Measurements from ENCODE around the gene TLL1.

TLL1 gene

DNA sequence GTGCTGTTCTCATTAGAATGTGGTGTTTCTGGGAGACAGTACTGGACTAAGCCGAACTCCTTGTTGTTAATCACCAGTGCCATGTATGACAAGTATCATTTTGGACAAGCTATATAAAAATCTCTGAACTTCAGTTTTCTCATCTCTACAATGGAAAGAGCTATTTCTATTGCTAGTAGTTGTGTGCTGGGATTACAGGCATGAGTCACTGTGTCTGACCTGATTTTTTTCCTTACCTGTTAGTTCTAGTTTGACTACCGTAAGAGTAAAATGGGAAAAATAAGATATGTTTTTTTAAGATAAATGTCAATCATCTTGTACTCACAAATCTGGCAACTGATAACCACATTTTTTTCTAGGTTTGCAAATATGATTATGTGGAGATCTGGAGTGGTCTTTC, 192.3 kb downstream of the TLL1 start:
- Histone ChIP-seq H3K9me2 (replicated peaks; ENCODE audit: control insufficient read depth, low read length) (no peaks in the 10 kb centered on the region), H3F3A (ENCODE audit: control insufficient read depth, insufficient read depth) (no peaks in the 10 kb centered on the region), H3K4me1 (ENCODE audit: control insufficient read depth, low read length) (no peaks in the 10 kb centered on the region), H3K36me3 (ENCODE audit: control insufficient read depth, low read length) (no peaks in the 10 kb centered on the region), H3K4me3 (ENCODE audit: low read length) (no peak overlapping the region), H3K9me3 (ENCODE audit: control insufficient read depth, insufficient read depth, low read length) (no peaks in the 10 kb centered on the region), H4K20me1 (ENCODE audit: control insufficient read depth, insufficient read depth, low read depth, low read length) (no peaks in the 10 kb centered on the region), H3K27ac (ENCODE audit: low read depth, low read length) (no peak overlapping the region), H3K79me2 (ENCODE audit: control insufficient read depth, low read length) (no peaks in the 10 kb centered on the region), H3K4me2 (ENCODE audit: low read length) (no peak overlapping the region), H3K27me3 (ENCODE audit: control insufficient read depth, low read length) (no peaks in the 10 kb centered on the region)
- no peak for TF ChIP-seq EZH2phosphoT487 (IDR thresholded peaks at IDR 0.05; ENCODE audit: borderline replicate concordance, low read length)
- TF ChIP-seq, protein P1, sequence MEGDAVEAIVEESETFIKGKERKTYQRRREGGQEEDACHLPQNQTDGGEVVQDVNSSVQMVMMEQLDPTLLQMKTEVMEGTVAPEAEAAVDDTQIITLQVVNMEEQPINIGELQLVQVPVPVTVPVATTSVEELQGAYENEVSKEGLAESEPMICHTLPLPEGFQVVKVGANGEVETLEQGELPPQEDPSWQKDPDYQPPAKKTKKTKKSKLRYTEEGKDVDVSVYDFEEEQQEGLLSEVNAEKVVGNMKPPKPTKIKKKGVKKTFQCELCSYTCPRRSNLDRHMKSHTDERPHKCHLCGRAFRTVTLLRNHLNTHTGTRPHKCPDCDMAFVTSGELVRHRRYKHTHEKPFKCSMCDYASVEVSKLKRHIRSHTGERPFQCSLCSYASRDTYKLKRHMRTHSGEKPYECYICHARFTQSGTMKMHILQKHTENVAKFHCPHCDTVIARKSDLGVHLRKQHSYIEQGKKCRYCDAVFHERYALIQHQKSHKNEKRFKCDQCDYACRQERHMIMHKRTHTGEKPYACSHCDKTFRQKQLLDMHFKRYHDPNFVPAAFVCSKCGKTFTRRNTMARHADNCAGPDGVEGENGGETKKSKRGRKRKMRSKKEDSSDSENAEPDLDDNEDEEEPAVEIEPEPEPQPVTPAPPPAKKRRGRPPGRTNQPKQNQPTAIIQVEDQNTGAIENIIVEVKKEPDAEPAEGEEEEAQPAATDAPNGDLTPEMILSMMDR (IDR thresholded peaks at IDR 0.05; ENCODE audit: low read depth, low read length, poor library complexity, severe bottlenecking) = no peak

DNA sequence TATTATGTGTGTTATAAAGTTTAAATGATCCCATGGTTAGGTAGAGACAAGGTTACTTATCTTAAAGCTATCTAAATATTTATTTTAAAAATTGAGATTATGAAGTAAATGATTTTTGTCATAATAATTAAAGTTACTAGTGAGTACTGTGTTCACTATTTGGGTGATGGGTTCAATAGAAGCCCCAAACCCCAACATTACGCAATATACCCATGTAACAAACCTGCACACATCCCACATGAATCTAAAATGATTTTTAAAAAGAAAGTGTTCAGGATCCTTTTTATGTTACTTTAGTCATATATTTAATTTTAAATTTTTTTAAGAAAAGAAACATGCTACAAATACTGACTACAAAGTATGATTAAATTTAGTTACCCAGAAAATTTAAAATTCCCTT, 193.9 kb downstream of the TLL1 start:
- TF ChIP-seq EZH2phosphoT487 (IDR thresholded peaks at IDR 0.05; ENCODE audit: borderline replicate concordance, low read length) = no peak
- TF ChIP-seq, protein P1 (IDR thresholded peaks at IDR 0.05; ENCODE audit: low read depth, low read length, poor library complexity, severe bottlenecking) = no peak
- no peak overlapping the region for H3K4me2 ChIP-seq (ENCODE audit: low read length)
- no peaks in the 10 kb centered on the region for H3K79me2 ChIP-seq (ENCODE audit: control insufficient read depth, low read length)
- H3K36me3 ChIP-seq (ENCODE audit: control insufficient read depth, low read length) = no peaks in the 10 kb centered on the region
- H3F3A ChIP-seq (ENCODE audit: control insufficient read depth, insufficient read depth) = no peaks in the 10 kb centered on the region
- H3K4me1 ChIP-seq (ENCODE audit: control insufficient read depth, low read length) = no peaks in the 10 kb centered on the region
- H4K20me1 ChIP-seq (ENCODE audit: control insufficient read depth, insufficient read depth, low read depth, low read length) = no peaks in the 10 kb centered on the region
- no peaks in the 10 kb centered on the region for H3K9me3 ChIP-seq (ENCODE audit: control insufficient read depth, insufficient read depth, low read length)
- H3K9me2 ChIP-seq (replicated peaks; ENCODE audit: control insufficient read depth, low read length) = no peaks in the 10 kb centered on the region
- no peak overlapping the region for H3K4me3 ChIP-seq (ENCODE audit: low read length)
- H3K27ac ChIP-seq (ENCODE audit: low read depth, low read length) = no peak overlapping the region
- no peaks in the 10 kb centered on the region for H3K27me3 ChIP-seq (ENCODE audit: control insufficient read depth, low read length)

DNA sequence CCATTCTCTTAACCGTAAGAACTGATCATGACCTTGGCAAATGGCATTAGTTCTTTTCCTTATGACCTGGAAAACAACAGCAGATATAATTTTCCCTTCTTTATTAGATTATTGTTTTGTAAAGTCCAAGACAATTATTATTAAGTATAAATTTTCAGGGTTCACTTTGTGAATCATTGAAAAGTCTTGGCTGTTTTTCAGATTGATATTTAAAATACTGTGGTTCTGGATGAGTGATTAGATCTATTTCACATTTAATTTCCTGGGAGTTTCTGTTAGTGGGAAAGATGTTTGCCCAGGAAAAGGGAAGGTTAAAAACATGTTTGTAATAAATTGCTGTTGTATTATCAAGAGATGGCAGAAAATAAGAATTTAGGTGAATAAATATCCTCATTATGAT, 194.9 kb downstream of the TLL1 start:
- Histone ChIP-seq H4K20me1 (ENCODE audit: control insufficient read depth, insufficient read depth, low read depth, low read length) (no peaks in the 10 kb centered on the region), H3K4me2 (ENCODE audit: low read length) (no peak overlapping the region), H3K9me3 (ENCODE audit: control insufficient read depth, insufficient read depth, low read length) (no peaks in the 10 kb centered on the region), H3K27ac (ENCODE audit: low read depth, low read length) (no peak overlapping the region), H3K36me3 (ENCODE audit: control insufficient read depth, low read length) (no peaks in the 10 kb centered on the region), H3F3A (ENCODE audit: control insufficient read depth, insufficient read depth) (no peaks in the 10 kb centered on the region), H3K4me3 (ENCODE audit: low read length) (no peak overlapping the region), H3K27me3 (ENCODE audit: control insufficient read depth, low read length) (no peaks in the 10 kb centered on the region), H3K9me2 (replicated peaks; ENCODE audit: control insufficient read depth, low read length) (no peaks in the 10 kb centered on the region), H3K79me2 (ENCODE audit: control insufficient read depth, low read length) (no peaks in the 10 kb centered on the region), H3K4me1 (ENCODE audit: control insufficient read depth, low read length) (no peaks in the 10 kb centered on the region)
- TF ChIP-seq, protein P1 (IDR thresholded peaks at IDR 0.05; ENCODE audit: low read depth, low read length, poor library complexity, severe bottlenecking) = no peak
- TF ChIP-seq EZH2phosphoT487 (IDR thresholded peaks at IDR 0.05; ENCODE audit: borderline replicate concordance, low read length) = no peak

DNA sequence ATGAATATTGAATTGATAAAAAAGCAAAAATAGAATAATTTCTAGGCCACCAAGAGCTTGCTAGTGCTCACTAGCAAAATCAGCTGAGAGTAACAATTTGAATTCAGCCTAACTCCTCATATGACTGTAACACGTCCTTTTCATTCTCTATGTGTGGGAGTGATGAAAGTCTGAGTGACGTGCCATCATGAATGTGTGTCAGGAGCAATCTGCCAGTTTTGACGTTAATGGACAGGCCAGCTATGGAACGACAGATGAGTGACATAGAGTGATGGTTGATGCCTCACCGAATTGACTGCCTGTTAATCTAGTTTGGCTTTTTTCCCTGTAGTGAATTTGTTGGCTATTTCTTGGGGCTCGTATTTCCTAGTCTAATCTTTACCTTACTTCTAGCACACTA, 200.7 kb downstream of the TLL1 start:
- no peaks in the 10 kb centered on the region for H3K79me2 ChIP-seq (ENCODE audit: control insufficient read depth, low read length)
- no peaks in the 10 kb centered on the region for H3K27me3 ChIP-seq (ENCODE audit: control insufficient read depth, low read length)
- no peaks in the 10 kb centered on the region for H3K4me1 ChIP-seq (ENCODE audit: control insufficient read depth, low read length)
- H4K20me1 ChIP-seq (ENCODE audit: control insufficient read depth, insufficient read depth, low read depth, low read length) = no peaks in the 10 kb centered on the region
- H3K4me2 ChIP-seq (ENCODE audit: low read length) = no peak overlapping the region
- H3K27ac ChIP-seq (ENCODE audit: low read depth, low read length) = no peak overlapping the region
- H3K9me2 ChIP-seq (replicated peaks; ENCODE audit: control insufficient read depth, low read length) = no peaks in the 10 kb centered on the region
- no peak for TF ChIP-seq EZH2phosphoT487 (IDR thresholded peaks at IDR 0.05; ENCODE audit: borderline replicate concordance, low read length)
- TF ChIP-seq, protein P1 (IDR thresholded peaks at IDR 0.05; ENCODE audit: low read depth, low read length, poor library complexity, severe bottlenecking) = no peak
- H3K9me3 ChIP-seq (ENCODE audit: control insufficient read depth, insufficient read depth, low read length) = no peaks in the 10 kb centered on the region
- H3K36me3 ChIP-seq (ENCODE audit: control insufficient read depth, low read length) = no peaks in the 10 kb centered on the region
- H3K4me3 ChIP-seq (ENCODE audit: low read length) = no peak overlapping the region
- H3F3A ChIP-seq (ENCODE audit: control insufficient read depth, insufficient read depth) = no peaks in the 10 kb centered on the region
